GM12891 (cell line): ENCODE data around the gene CIAO3.
"Not testable (repeated sequence)": the region's sequence is repeated elsewhere in the genome, so short reads cannot be mapped to it uniquely, and the experiment has no call there.

Experiments
- DNase-seq: peaks from one replicate; pipeline ENCODE4 v3.0.0; 2011; ENCODE audit warnings: low spot score; ENCODE audit not compliant: insufficient read length
- FAIRE-seq: peaks from 2 replicates; lab custom pipeline; 2011; peaks lifted over from hg19 to GRCh38; lab: Jason Lieb, UNC
- PAX5 ChIP-seq: IDR thresholded peaks from 2 replicates; pipeline ENCODE4 v1.6.1; 2011; ENCODE audit warnings: low read length, moderate library complexity, mild to moderate bottlenecking; ENCODE audit not compliant: insufficient read depth, severe bottlenecking
- POLR2A ChIP-seq: IDR thresholded peaks from 2 replicates; pipeline ENCODE4 v1.6.1; 2011; ENCODE audit warnings: low read depth, low read length, control low read depth
- POLR2AphosphoS5 ChIP-seq: IDR thresholded peaks from 2 replicates; pipeline ENCODE4 v1.6.1; 2011; ENCODE audit warnings: low read depth, low read length, control low read depth
- POU2F2 ChIP-seq: IDR thresholded peaks from 2 replicates; pipeline ENCODE4 v1.6.1; 2011; ENCODE audit warnings: low read depth, mild to moderate bottlenecking, control low read depth, low read length, moderate library complexity
- SPI1 ChIP-seq: IDR thresholded peaks from 2 replicates; pipeline ENCODE4 v1.6.1; 2011; ENCODE audit warnings: low read depth, low read length, control low read depth
- TAF1 ChIP-seq: IDR thresholded peaks from 2 replicates; pipeline ENCODE4 v1.6.1; 2011; ENCODE audit warnings: low read depth, low read length, control low read depth

CIAO3 gene

GRCh38 chr16:718922-719321, 21.9 kb downstream of the CIAO3 start:
- DNase-seq (no peak), FAIRE-seq (no peak)
- no peak for TF ChIP-seq TAF1
- TF ChIP-seq POLR2A = no peak
- TF ChIP-seq PAX5 = no peak

GRCh38 chr16:718389-718788, 22.4 kb downstream of the CIAO3 start:
- no peak for FAIRE-seq
- TF ChIP-seq POLR2A = no peak
- TF ChIP-seq POU2F2 = no peak
- TF ChIP-seq POLR2AphosphoS5 = no peak
- TF ChIP-seq PAX5 = no peak
- TF ChIP-seq TAF1 = no peak

GRCh38 chr16:717450-718245, 23.1 kb downstream of the CIAO3 start:
- FAIRE-seq (no peak), DNase-seq (no peak)
- TF ChIP-seq POLR2A = no peak
- no peak for TF ChIP-seq TAF1
- TF ChIP-seq POU2F2 = no peak
- no peak for TF ChIP-seq PAX5
- TF ChIP-seq POLR2AphosphoS5 = no peak
- TF ChIP-seq SPI1 = no peak

More at GRCh38 chr16:718389-718788, 22.4 kb downstream of the CIAO3 start:
- no peak for DNase-seq

GRCh38 chr16:716768-717325, 23.9 kb downstream of the CIAO3 start:
- FAIRE-seq (no peak), DNase-seq (no peak)
- TF ChIP-seq PAX5 = no peak
- TF ChIP-seq POLR2AphosphoS5 = no peak
- TF ChIP-seq TAF1 = no peak
- no peak for TF ChIP-seq POU2F2
- TF ChIP-seq POLR2A = no peak
- no peak for TF ChIP-seq SPI1

- TF ChIP-seq POLR2A (no peak), SPI1 (no peak), PAX5 (no peak), POLR2AphosphoS5 (no peak), TAF1 (no peak), POU2F2 (no peak)
- no peak for DNase-seq
- FAIRE-seq = no peak
Observed at GRCh38 chr16:716200-716568, 24.6 kb downstream of the CIAO3 start.

GRCh38 chr16:715477-716199, 25.2 kb downstream of the CIAO3 start:
- FAIRE-seq (no peak), DNase-seq (no peak)
- TF ChIP-seq POLR2A (no peak), TAF1 (no peak), PAX5 (no peak), POU2F2 (no peak), SPI1 (no peak)

GRCh38 chr16:714558-715476, 26.0 kb downstream of the CIAO3 start, which contains the start of gene METRN:
Gene METRN (plus strand): TSS chr16:715118. CDS start chr16:715290, 172 bp downstream.
- peak; percentile 94 for FAIRE-seq
- TF ChIP-seq POU2F2 (no peak), POLR2AphosphoS5 (no peak), POLR2A (no peak), PAX5 (no peak), TAF1 (no peak), SPI1 (no peak)
- peak; percentile 96 for DNase-seq

- no peak for TF ChIP-seq POU2F2
- TF ChIP-seq POLR2AphosphoS5 = no peak
- TF ChIP-seq TAF1 = no peak
- TF ChIP-seq SPI1 = no peak
- no peak for TF ChIP-seq PAX5
- TF ChIP-seq POLR2A = no peak
- no peak for FAIRE-seq
- DNase-seq = no peak
Observed at GRCh38 chr16:714079-714478, 26.7 kb downstream of the CIAO3 start.

- not testable (repeated sequence) for DNase-seq, FAIRE-seq
Observed at GRCh38 chr16:712740-713250, 28.0 kb downstream of the CIAO3 start.
